Esophagus muscularis mucosa (tissue), 4 donors: ENCODE results near the gene FZD2.

ENCODE experiments used
- CTCF ChIP-seq, 3 experiments: fragments of 200-600 bp in 2 of 3; fragments of 450-650 bp in 1 of 3; sonication (generic) in 2 of 3; IDR thresholded peaks; one replicate each; pipeline ENCODE4 v1.5.1; 2017 to 2019; ENCODE audit warnings: antibody characterized with exemption in 3 of 3, mild to moderate bottlenecking in 2 of 3, moderate library complexity in 1 of 3
- EP300 ChIP-seq: sonication (generic); formaldehyde crosslinking; IDR thresholded peaks from one replicate; pipeline ENCODE4 v1.6.1; 2017; ENCODE audit warnings: antibody characterized with exemption
- POLR2A ChIP-seq: fragments of 450-650 bp; IDR thresholded peaks from one replicate; pipeline ENCODE4 v1.6.1; 2017; ENCODE audit warnings: antibody characterized with exemption, moderate library complexity, mild to moderate bottlenecking, low read depth

DNA sequence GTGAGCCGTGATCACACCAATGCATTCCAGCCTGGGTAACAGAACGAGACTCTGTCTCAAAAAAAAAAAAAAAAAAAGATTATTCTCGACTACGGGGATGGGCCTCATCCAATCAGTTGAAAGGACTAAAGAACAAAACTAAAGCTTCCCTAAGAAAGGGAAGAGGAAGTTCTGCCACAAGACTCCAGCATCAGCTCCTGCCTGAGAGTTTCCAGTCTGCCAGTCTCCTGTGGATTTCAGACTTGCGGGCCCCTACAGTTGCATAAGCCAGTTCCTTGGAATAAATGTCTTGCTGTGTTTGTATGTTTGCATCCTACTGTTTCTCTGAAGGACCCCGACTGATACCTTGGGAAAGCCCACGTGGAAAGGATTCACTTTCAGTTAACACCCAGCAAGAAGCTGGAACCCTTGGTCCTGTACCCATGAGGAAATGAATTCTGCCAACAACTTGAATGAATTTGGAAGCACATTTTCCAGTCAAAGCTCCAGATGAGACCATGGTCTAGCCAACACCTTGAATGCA, 26.3 kb upstream of the FZD2 start:
- TF ChIP-seq EP300 (no peak), CTCF (IDR thresholded peaks at IDR 0.05) (no peak), POLR2A (no peak)
